Stimulated activated naive CD8-positive, alpha-beta T cell treated with anti-CD3 and anti-CD28 coated beads, Interleukin-15, Interleukin-2, amounts not matched to agents 100 ng/mL and 50 ng/mL, for 24 hours (primary cell): ENCODE results near the gene IL1RN.
A peak's percentile ranks its signal among the peaks of the same experiment; 100 is the strongest.

Experiments
- H3K27ac Mint-ChIP-seq: one replicate; pipeline ENCODE4 v1.8.0; 2021; ENCODE audit warnings: mild to moderate bottlenecking, mixed read lengths
- H3K27me3 Mint-ChIP-seq: one replicate; pipeline ENCODE4 v1.8.0; 2021; ENCODE audit warnings: mixed read lengths
- H3K36me3 Mint-ChIP-seq: one replicate; pipeline ENCODE4 v1.8.0; 2021; ENCODE audit warnings: low read depth, mixed read lengths
- H3K4me1 Mint-ChIP-seq: one replicate; pipeline ENCODE4 v1.8.0; 2021; ENCODE audit warnings: low read depth, mixed read lengths
- H3K4me3 Mint-ChIP-seq: one replicate; pipeline ENCODE4 v1.8.0; 2021; ENCODE audit warnings: mild to moderate bottlenecking, mixed read lengths
- H3K9me3 Mint-ChIP-seq: one replicate; pipeline ENCODE4 v1.8.0; 2021; ENCODE audit warnings: mixed read lengths

Gene IL1RN

DNA sequence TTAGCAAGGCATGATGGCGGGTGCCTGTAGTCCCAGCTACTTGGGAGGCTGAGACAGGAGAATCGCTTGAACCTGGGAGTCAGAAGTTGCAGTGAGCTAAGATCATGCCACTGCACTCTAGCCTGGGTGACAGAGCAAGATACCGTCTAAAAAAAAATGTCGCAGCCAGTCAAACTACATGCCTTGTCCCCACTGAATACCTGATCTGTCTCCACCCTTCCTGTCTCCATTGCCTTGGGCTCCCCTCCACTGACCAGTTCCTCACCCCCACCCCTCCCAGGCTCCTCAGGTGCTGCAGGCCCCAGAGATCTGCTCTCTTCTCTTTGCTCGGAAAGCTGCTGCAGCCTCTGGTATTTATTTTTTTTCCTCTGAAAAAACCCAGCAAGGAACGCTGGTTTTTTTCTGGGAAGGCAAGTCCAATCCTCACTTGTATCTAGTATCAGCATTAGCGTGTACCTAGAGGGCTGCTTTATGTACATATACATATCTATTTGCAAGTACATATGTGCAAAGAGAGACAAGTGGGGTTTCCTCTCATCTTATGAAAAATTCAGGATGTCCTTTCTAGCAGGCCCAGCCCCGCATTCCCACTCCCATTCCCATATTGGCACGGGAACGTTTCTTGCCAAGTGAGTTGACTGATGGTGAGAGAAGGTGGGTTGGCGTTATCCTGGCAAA is 50.8 kb downstream of the IL1RN start:
- peak overlapping the region; percentile 91 for H3K4me3 Mint-ChIP-seq
- H3K27me3 Mint-ChIP-seq, result no peaks in the 10 kb centered on the region
- H3K36me3 Mint-ChIP-seq, result peaks cover 68% of the 10 kb centered on the region
- H3K9me3 Mint-ChIP-seq, result no peaks in the 10 kb centered on the region
- peak overlapping the region; percentile 81 for H3K27ac Mint-ChIP-seq
- H3K4me1 Mint-ChIP-seq, result peaks cover 82% of the 10 kb centered on the region

DNA sequence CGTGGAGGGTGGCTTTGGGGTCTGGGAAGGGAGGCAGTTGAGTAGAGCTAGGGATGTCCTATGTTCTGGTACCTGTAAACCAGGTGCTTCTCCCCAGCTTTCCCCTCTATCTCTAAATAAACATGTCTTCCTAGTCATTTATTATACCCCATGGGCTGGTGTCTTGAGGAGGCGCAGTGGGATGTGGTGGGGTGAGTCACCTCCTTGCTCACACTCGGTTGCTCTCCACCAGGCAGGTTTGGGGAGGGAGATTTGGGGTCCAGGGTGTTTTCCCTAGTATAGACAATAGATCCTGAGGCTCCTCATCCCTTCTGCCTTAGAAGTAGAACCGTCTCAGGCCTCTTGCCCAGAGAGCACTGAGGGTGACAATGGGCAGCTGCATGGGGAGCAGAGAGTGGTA is 51.5 kb downstream of the IL1RN start:
- peak overlapping the region; percentile 81 for H3K27ac Mint-ChIP-seq
- H3K9me3 Mint-ChIP-seq, result no peaks in the 10 kb centered on the region
- peak overlapping the region; percentile 91 for H3K4me3 Mint-ChIP-seq
- H3K36me3 Mint-ChIP-seq, result peaks cover 74% of the 10 kb centered on the region
- H3K4me1 Mint-ChIP-seq, result peaks cover 82% of the 10 kb centered on the region
- H3K27me3 Mint-ChIP-seq, result no peaks in the 10 kb centered on the region

DNA sequence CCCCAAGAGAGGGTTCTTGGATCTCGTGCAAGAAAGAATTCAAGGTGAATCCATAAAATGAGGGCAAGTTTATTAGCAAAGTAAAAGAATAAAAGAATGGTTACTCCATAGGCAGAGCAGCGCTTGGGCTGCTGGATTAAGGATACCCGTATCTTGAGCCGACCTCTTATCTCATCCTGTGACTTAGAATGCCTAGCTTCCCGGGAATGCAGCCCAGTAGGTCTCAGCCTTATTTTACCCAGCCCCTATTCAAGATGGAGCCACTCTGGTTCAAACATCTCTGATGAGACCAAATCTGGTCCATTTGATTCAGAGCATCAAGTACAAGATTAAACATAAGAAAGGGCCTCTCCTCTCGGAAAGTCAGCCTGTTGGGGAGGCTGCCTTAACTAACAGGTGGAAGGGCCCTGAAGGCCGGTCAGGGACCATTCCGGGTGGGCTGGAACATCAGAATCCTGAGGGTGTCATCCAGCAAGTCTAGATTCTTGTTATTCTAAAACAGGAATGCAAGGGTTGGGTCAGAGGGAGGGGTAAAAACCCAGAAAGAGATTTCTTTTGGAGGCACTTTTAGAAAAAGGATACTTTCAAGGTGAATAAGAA is 52.1 kb downstream of the IL1RN start:
- Mint-ChIP-seq H3K36me3 (peaks cover 77% of the 10 kb centered on the region), H3K27me3 (no peaks in the 10 kb centered on the region), H3K4me3 (peak overlapping the region; percentile 91), H3K9me3 (no peaks in the 10 kb centered on the region), H3K27ac (peak overlapping the region; percentile 81), H3K4me1 (peaks cover 85% of the 10 kb centered on the region)

DNA sequence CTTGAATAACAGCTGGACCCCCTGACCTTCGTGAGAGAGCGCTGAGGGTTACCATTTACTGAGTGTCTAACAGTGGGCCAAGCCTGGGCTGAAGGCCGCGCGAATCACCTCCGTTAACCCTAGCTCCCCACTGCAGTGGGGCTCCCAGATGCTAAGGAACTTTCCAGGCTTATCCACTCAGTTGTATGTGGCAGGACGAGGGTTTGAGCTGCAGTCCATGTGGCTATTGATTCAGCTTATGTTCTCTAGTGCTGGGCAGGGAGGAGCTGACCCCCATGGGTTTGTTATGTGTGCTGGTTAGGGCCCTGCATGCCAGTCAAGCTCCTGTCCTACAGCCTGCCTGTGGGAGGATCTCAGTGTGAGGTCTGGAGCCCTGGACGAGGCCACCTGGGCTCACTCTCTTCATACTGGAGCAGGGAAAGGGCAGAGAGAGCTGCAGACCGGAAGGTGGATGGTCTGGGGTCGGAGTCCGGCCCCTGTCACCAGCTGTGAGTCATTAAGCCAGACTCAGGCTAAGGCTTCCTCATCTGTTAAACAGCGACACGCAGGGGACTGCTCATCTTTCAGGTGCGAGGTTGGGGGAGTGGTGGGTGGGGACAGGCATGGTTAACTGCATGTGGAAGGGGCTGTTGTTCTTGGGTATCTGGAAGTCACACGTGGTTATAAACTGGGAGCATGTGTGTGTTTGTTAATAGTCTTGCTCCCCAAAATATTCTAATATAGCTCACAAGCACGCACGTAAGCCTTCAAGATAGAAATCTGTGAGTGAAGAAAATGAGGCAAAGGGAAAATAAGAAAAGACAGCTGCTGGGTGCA is 52.9 kb downstream of the IL1RN start:
- peak overlapping the region; percentile 63 for H3K4me3 Mint-ChIP-seq
- H3K27me3 Mint-ChIP-seq, result no peaks in the 10 kb centered on the region
- H3K9me3 Mint-ChIP-seq, result no peaks in the 10 kb centered on the region

DNA sequence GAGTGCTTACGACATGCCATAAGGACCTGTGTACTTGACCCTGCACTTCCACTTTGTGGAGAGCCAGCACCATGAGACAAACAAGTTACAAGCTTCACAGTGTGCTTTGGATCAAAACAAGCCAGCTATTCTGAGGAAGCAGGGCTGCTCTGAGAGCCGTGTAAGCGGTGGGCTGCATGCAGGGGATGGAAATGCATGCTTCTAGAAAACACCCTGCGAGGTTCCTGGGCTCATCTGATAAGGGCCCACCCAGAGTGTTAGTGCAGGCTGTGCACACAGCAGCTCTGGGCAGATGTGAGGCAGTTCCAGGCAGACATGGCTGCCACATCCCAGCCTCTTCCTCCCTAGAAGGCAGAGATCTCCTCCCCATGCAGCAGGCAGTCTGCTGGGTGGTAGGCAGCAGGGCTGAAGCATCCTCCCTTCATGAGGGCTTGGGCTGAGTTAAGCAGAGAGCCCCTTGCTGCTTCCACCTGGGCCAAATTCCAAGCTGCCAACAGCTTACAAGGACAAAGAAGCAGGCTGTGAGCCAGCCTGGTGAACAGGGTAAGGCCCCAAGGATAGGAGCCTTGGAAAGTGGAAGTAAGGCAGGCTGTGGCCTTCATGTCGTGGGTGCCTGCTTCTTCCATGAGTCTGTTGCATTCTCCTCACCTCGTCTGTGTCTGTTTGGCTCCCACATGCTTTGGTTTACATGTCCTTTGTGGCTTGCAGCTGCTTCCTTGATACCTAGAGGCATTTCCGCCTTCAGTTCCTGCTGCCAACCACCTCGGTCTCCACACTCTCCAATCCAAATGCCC is 54.1 kb downstream of the IL1RN start:
- H3K4me1 Mint-ChIP-seq, result peaks cover 91% of the 10 kb centered on the region
- H3K27me3 Mint-ChIP-seq, result no peaks in the 10 kb centered on the region
- H3K27ac Mint-ChIP-seq, result peak overlapping the region; percentile 75
- H3K9me3 Mint-ChIP-seq, result no peaks in the 10 kb centered on the region
- H3K36me3 Mint-ChIP-seq, result peaks cover 85% of the 10 kb centered on the region
- H3K4me3 Mint-ChIP-seq, result peak overlapping the region; percentile 43

More for the DNA sequence above, 52.9 kb downstream of the IL1RN start:
- H3K4me1 Mint-ChIP-seq, result peaks cover 88% of the 10 kb centered on the region
- peaks cover 79% of the 10 kb centered on the region for H3K36me3 Mint-ChIP-seq
- H3K27ac Mint-ChIP-seq, result peak overlapping the region; percentile 83

DNA sequence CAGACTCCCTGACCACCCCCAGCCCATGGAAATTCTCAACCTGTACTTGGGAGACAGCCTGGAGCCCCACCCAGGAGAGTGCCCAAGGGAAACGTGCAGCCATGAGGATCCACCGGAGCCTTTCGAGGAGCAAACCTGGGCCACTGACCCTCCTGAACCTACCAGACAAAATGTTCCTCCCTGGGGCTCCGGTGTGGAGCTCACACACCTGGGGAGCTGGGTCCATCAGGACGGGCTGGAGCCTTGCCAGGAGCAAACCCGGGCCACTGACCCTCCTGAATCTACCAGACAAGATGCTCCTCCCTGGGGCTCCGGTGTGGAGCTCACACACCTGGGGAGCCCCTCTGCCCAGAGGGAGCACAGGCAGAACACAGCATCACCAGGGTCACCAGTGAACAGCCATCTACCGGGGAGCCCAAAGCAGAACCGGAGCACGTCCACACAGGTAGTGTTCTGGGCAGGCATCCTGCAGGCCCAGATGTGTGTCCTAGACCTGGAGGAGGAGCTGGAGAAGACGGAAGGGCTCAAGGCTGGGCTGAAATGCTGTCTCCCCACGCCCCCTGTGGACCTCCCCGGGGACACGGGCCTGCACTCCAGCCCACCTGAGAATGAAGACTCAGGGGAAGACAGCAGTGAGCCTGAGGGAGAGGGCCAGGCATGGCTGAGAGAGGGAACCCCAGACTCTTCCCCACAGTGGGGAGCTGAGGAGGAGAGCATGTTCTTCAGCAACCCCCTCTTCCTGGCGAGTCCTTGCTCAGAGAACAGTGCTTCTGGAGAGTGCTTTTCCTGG is 55.3 kb downstream of the IL1RN start:
- no peaks in the 10 kb centered on the region for H3K9me3 Mint-ChIP-seq
- H3K4me3 Mint-ChIP-seq, result no peak overlapping the region
- peak overlapping the region; percentile 75 for H3K27ac Mint-ChIP-seq
- no peaks in the 10 kb centered on the region for H3K27me3 Mint-ChIP-seq
- peaks cover 81% of the 10 kb centered on the region for H3K36me3 Mint-ChIP-seq
- H3K4me1 Mint-ChIP-seq, result peaks cover 88% of the 10 kb centered on the region

DNA sequence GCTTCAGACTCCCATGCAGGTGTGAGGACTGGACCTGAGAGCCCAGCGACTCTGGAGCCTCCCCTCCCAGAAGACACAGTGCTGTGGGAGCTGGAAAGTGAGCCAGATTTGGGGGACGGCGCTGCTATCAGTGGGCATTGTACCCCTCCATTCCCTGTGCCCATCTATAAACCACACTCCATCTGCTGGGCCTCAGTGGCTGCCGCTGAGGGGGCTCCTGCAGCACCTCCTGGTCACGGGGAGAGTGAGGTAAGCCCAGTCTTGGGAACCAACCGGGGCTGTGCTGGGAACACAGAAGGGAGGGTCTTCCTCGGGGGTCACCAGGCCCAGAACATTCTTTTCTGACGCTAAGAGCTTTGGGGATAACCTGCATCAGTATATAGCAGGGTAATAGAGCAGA is 55.9 kb downstream of the IL1RN start:
- peaks cover 79% of the 10 kb centered on the region for H3K36me3 Mint-ChIP-seq

More for the DNA sequence above, 55.9 kb downstream of the IL1RN start:
- Mint-ChIP-seq H3K4me3 (peak overlapping the region; percentile 47), H3K27ac (no peak overlapping the region), H3K27me3 (no peaks in the 10 kb centered on the region), H3K4me1 (peaks cover 88% of the 10 kb centered on the region), H3K9me3 (no peaks in the 10 kb centered on the region)
